OCI-LY7 (cell line): ENCODE measurements around the gene PI4K2A.
A peak's percentile ranks its signal among the peaks of the same experiment; 100 is the strongest.

Experiments
- CTCF ChIP-seq: fragments of 200-600 bp; sonication (generic); conservative IDR thresholded peaks from 2 replicates; pipeline ENCODE4 v1.5.1; 2014; ENCODE audit warnings: mild to moderate bottlenecking, antibody characterized with exemption, low read length, moderate library complexity, mixed read lengths
- EZH2phosphoT487 ChIP-seq: fragments of 200-600 bp; sonication (generic); IDR thresholded peaks from 2 replicates; pipeline ENCODE4 v1.6.1; 2018; ENCODE audit warnings: low read depth, borderline replicate concordance, mild to moderate bottlenecking, mixed run types, antibody characterized with exemption, low read length, moderate library complexity, mixed read lengths

- TF ChIP-seq CTCF (peak; percentile 92), EZH2phosphoT487 (no peak)
These were observed 68.8 kb downstream of the PI4K2A start for GRCh38 chr10:97708976-97709946.
